Stimulated activated naive CD8-positive, alpha-beta T cell treated with anti-CD3 and anti-CD28 coated beads, Interleukin-15, Interleukin-2, amounts not matched to agents 100 ng/mL and 50 ng/mL, for 24 hours (primary cell): Measurements from ENCODE around the gene THADA.

Experiments used
- H3K27ac Mint-ChIP-seq: one replicate; pipeline ENCODE4 v1.8.0; 2021; ENCODE audit warnings: mild to moderate bottlenecking, mixed read lengths
- H3K27me3 Mint-ChIP-seq: one replicate; pipeline ENCODE4 v1.8.0; 2021; ENCODE audit warnings: mixed read lengths
- H3K36me3 Mint-ChIP-seq: one replicate; pipeline ENCODE4 v1.8.0; 2021; ENCODE audit warnings: low read depth, mixed read lengths
- H3K4me1 Mint-ChIP-seq: one replicate; pipeline ENCODE4 v1.8.0; 2021; ENCODE audit warnings: low read depth, mixed read lengths
- H3K4me3 Mint-ChIP-seq: one replicate; pipeline ENCODE4 v1.8.0; 2021; ENCODE audit warnings: mild to moderate bottlenecking, mixed read lengths
- H3K9me3 Mint-ChIP-seq: one replicate; pipeline ENCODE4 v1.8.0; 2021; ENCODE audit warnings: mixed read lengths

THADA gene

DNA sequence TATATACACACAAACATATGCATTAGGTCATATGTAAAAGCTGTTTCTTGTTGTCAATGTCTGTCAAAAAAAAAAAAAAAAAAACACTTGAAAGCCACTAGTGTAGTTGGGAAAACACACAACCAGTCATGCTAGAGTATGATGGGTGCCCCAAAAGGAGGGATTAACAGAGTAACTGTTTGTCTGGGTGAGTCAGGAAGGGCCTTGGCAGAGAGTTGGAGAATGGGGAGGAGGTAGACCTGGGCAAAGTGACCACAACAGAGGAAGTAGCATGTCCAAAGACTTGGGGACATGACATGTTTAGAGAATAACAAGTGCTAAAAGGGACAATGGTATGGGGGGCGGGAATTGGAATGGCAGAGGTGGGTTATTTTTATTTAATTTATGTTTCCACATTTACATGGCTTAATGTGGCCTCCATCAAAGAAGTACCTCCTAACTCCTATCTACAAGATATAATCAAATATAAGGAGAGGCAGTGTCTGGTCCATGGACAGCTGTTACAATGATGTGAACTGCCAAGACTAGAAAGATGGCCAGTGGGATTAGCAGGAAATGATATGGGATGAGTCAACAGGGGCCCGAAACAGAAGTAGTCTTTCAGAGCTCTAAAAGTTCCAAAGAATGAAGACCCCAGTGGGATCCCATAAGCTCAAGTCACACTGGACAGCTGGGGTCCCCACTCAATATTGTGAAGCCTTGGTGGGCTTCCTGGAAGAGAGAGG is 269.6 kb downstream of the THADA start:
- Mint-ChIP-seq H3K36me3 (peaks cover 31% of the 10 kb centered on the region), H3K4me1 (no peaks in the 10 kb centered on the region), H3K4me3 (no peak overlapping the region), H3K27me3 (no peaks in the 10 kb centered on the region), H3K27ac (no peak overlapping the region), H3K9me3 (no peaks in the 10 kb centered on the region)

- Mint-ChIP-seq H3K4me3 (no peak overlapping the region), H3K36me3 (peaks cover 42% of the 10 kb centered on the region), H3K9me3 (no peaks in the 10 kb centered on the region), H3K27ac (no peak overlapping the region), H3K4me1 (no peaks in the 10 kb centered on the region), H3K27me3 (no peaks in the 10 kb centered on the region)
These were observed 270.6 kb downstream of the THADA start for GRCh38 chr2:43325107-43325811.

DNA sequence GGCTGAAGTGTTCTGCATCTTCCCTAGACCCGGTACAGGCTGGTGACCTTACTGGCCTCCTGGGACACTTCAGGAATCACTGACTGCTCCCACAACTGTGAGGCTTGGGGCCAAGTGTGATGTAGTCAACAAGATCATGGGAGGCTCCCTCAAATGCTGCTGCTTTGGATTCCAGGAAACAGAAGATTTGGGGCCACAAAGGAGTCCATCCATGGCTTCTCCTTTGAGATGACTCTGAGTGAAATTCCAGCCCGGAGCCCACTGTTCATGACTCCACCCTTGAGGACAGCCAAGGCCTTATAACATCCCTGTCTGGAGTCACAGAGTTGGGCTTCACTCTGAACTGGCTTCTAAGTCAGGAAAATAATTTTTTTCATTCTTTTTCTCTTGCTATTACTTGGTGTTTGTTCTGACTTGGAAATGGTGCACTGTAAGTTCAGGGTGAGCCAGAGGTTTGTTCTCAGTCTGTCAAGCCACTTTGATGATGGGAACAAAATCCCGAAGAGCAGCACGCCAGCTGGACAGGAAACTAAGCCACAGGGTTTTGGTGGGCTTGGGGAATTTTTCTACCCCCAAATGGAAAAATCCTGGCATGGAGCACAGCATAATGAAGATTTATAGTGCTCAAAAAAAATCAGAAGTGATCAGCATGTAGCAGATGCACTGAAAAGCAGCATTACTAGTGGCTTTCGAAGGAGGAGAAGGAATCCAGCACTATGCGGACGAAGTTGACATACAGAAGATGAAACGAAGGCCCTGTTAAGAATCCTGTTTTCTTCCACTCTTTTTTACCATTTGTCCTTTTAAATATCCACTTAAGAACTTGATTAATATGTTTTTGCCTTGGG is 271.4 kb downstream of the THADA start:
- Mint-ChIP-seq H3K36me3 (peaks cover 47% of the 10 kb centered on the region), H3K4me3 (no peak overlapping the region), H3K9me3 (no peaks in the 10 kb centered on the region), H3K27ac (no peak overlapping the region), H3K4me1 (no peaks in the 10 kb centered on the region), H3K27me3 (no peaks in the 10 kb centered on the region)

DNA sequence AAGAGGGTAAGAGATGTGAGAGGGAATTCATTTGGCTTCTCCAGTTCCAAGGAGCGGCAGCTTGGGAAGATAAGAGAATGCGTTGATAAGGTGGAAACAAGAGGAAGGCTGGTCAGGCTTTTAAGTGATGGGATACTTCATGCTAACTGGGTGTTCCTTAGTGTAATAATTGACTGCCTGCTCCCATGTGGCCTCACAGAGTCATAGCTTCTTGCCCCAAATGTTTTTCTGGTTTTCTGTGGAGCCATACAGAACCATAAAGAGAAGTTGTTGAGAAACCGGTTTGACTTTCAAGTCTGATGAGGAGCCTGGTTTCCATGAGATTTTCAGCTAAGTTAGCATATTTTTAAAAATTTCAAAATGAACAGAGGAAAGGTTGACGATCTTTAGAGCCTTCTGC is 272.0 kb downstream of the THADA start:
- Mint-ChIP-seq H3K27ac (no peak overlapping the region), H3K4me3 (no peak overlapping the region), H3K27me3 (no peaks in the 10 kb centered on the region), H3K4me1 (no peaks in the 10 kb centered on the region), H3K9me3 (no peaks in the 10 kb centered on the region), H3K36me3 (peaks cover 52% of the 10 kb centered on the region)

DNA sequence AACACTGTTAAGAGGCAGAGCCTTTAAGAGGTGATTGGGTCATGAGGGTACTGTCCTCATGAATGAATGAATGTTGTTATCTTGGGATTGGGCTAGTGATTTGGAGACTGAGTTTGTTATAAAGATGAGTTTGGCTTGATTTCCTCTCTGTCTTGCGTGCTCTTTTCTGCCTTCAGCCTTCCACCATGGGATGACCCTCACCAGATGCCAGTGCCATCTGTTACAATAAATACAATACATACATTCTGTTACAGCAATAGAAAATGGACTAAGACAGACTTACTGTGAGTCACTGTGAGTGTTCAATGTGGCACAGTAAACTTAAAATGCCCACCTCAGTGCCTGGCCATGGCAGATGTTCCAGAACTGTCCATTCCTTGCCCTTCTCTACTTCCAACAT is 274.4 kb downstream of the THADA start:
- Mint-ChIP-seq H3K4me3 (no peak overlapping the region), H3K9me3 (no peaks in the 10 kb centered on the region), H3K27ac (no peak overlapping the region), H3K27me3 (no peaks in the 10 kb centered on the region), H3K4me1 (no peaks in the 10 kb centered on the region), H3K36me3 (peaks cover 47% of the 10 kb centered on the region)

GRCh38 chr2:43319541-43319940 is 276.3 kb downstream of the THADA start:
- no peak overlapping the region for H3K4me3 Mint-ChIP-seq
- no peaks in the 10 kb centered on the region for H3K9me3 Mint-ChIP-seq
- H3K27me3 Mint-ChIP-seq, result no peaks in the 10 kb centered on the region
- H3K4me1 Mint-ChIP-seq, result peaks cover 10% of the 10 kb centered on the region
- peaks cover 47% of the 10 kb centered on the region for H3K36me3 Mint-ChIP-seq
- H3K27ac Mint-ChIP-seq, result no peak overlapping the region

- no peaks in the 10 kb centered on the region for H3K9me3 Mint-ChIP-seq
- H3K4me1 Mint-ChIP-seq, result peaks cover 16% of the 10 kb centered on the region
- no peak overlapping the region for H3K4me3 Mint-ChIP-seq
- H3K27me3 Mint-ChIP-seq, result no peaks in the 10 kb centered on the region
- peaks cover 41% of the 10 kb centered on the region for H3K36me3 Mint-ChIP-seq
- no peak overlapping the region for H3K27ac Mint-ChIP-seq
These were observed 277.0 kb downstream of the THADA start for GRCh38 chr2:43318791-43319190.

DNA sequence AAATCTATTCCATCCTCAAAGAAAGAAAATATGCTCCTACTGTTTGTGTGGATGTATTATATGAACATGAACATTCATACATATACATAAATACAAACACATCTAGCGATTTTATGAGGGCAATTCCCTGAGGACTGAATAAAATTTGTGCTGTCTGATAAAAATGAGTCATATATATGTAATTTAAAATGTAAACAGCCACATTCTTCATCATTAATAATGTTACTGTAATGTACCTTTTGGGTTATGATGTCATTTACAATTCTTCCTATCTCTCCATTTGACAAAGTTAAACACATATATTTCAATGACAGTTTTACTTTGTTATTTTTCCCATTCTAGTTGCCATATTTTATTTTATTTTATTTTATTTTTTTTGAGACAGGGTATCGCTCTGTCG is 278.2 kb downstream of the THADA start:
- Mint-ChIP-seq H3K9me3 (no peaks in the 10 kb centered on the region), H3K4me3 (no peak overlapping the region), H3K4me1 (peaks cover 16% of the 10 kb centered on the region), H3K36me3 (peaks cover 33% of the 10 kb centered on the region), H3K27me3 (no peaks in the 10 kb centered on the region), H3K27ac (no peak overlapping the region)

GRCh38 chr2:43317194-43317593 is 278.6 kb downstream of the THADA start:
- H3K9me3 Mint-ChIP-seq, result no peaks in the 10 kb centered on the region
- peaks cover 16% of the 10 kb centered on the region for H3K4me1 Mint-ChIP-seq
- peaks cover 35% of the 10 kb centered on the region for H3K36me3 Mint-ChIP-seq
- H3K27ac Mint-ChIP-seq, result no peak overlapping the region
- no peak overlapping the region for H3K4me3 Mint-ChIP-seq
- no peaks in the 10 kb centered on the region for H3K27me3 Mint-ChIP-seq

GRCh38 chr2:43315482-43315881 is 280.4 kb downstream of the THADA start:
- H3K4me1 Mint-ChIP-seq, result peaks cover 16% of the 10 kb centered on the region
- H3K27ac Mint-ChIP-seq, result no peak overlapping the region
- H3K27me3 Mint-ChIP-seq, result no peaks in the 10 kb centered on the region
- no peak overlapping the region for H3K4me3 Mint-ChIP-seq
- no peaks in the 10 kb centered on the region for H3K9me3 Mint-ChIP-seq
- H3K36me3 Mint-ChIP-seq, result peaks cover 38% of the 10 kb centered on the region

DNA sequence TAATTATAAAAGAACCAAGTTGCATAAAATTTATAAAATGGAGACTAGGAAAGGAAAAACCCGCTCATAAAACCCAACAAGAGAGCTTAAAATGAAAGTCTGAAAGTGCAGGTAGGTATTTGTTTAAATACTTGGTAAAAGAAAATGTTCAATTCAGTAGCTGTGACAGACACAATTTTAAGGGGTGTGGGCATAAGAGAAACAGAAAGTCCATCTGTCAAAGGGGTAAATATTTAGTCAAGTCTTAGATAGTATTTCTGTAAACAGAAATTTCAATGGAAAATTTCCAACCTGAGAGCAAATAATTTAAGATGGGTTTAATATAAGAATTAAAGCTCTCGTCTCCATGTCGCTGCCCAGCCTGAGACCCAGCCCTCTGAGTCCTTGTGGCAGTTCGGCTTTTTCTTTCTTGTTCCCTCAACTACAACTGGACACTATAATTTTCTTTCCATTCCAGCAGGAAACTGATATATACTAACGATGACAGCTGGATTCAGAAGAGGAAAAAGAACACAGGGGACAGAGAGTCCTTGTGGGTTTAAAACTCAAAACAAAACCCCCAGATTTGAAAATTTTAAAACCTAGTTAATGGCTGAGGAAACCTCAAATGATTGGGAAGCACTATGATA is 281.4 kb downstream of the THADA start:
- Mint-ChIP-seq H3K36me3 (peaks cover 35% of the 10 kb centered on the region), H3K4me1 (peaks cover 16% of the 10 kb centered on the region), H3K4me3 (no peak overlapping the region), H3K9me3 (no peaks in the 10 kb centered on the region), H3K27me3 (no peaks in the 10 kb centered on the region), H3K27ac (no peak overlapping the region)

GRCh38 chr2:43313642-43314017 is 282.2 kb downstream of the THADA start:
- Mint-ChIP-seq H3K27me3 (no peaks in the 10 kb centered on the region), H3K9me3 (no peaks in the 10 kb centered on the region), H3K4me3 (no peak overlapping the region), H3K27ac (no peak overlapping the region), H3K4me1 (peaks cover 16% of the 10 kb centered on the region), H3K36me3 (peaks cover 38% of the 10 kb centered on the region)

GRCh38 chr2:43312755-43313641 is 282.8 kb downstream of the THADA start:
- H3K9me3 Mint-ChIP-seq, result no peaks in the 10 kb centered on the region
- H3K36me3 Mint-ChIP-seq, result peaks cover 42% of the 10 kb centered on the region
- peaks cover 16% of the 10 kb centered on the region for H3K4me1 Mint-ChIP-seq
- no peaks in the 10 kb centered on the region for H3K27me3 Mint-ChIP-seq
- H3K27ac Mint-ChIP-seq, result no peak overlapping the region
- no peak overlapping the region for H3K4me3 Mint-ChIP-seq

DNA sequence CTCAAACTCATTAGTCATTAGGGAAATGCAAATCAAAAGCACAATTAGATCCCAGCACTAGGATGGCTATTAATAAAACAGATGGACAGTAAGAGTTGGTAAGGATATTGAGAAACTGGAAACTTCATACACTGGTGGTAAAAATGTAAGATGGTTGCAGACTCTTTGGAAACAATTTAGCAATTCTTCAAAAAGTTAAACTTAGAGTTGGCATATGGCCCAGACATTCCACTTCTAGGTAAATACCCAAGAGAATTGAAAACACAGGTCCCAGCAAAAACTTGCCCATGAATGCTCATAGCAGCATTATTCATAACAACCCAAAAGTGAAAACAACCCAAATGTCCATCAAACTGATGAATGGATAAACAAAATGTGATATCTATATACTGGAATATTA is 284.6 kb downstream of the THADA start:
- Mint-ChIP-seq H3K27ac (no peak overlapping the region), H3K4me3 (no peak overlapping the region), H3K36me3 (peaks cover 43% of the 10 kb centered on the region), H3K9me3 (no peaks in the 10 kb centered on the region), H3K4me1 (peaks cover 15% of the 10 kb centered on the region), H3K27me3 (no peaks in the 10 kb centered on the region)
